ENCODE measurements around the gene RPS19.

GRCh38 chr19:41915776-41916414, 55.8 kb downstream of the RPS19 start:
- TF ChIP-seq REST (IDR thresholded peaks at IDR 0.05; ENCODE audit: borderline replicate concordance) (no peak), CTCF (IDR thresholded peaks at IDR 0.05; ENCODE audit: poor library complexity, severe bottlenecking) (no peak), SMC3 (conservative IDR thresholded peaks at IDR 0.05; ENCODE audit: poor library complexity) (no peak), EZH2 (IDR thresholded peaks at IDR 0.05; ENCODE audit: borderline replicate concordance, insufficient read depth, low read length, poor library complexity, severe bottlenecking) (no peak), RAD21 (conservative IDR thresholded peaks at IDR 0.05) (no peak), POLR2AphosphoS5 (IDR thresholded peaks at IDR 0.05) (no peak), EP300 (conservative IDR thresholded peaks at IDR 0.05; ENCODE audit: poor library complexity, severe bottlenecking) (no peak), TAF1 (IDR thresholded peaks at IDR 0.05; ENCODE audit: low read depth) (no peak)
